ENCODE results near the gene PNKD.

DNA sequence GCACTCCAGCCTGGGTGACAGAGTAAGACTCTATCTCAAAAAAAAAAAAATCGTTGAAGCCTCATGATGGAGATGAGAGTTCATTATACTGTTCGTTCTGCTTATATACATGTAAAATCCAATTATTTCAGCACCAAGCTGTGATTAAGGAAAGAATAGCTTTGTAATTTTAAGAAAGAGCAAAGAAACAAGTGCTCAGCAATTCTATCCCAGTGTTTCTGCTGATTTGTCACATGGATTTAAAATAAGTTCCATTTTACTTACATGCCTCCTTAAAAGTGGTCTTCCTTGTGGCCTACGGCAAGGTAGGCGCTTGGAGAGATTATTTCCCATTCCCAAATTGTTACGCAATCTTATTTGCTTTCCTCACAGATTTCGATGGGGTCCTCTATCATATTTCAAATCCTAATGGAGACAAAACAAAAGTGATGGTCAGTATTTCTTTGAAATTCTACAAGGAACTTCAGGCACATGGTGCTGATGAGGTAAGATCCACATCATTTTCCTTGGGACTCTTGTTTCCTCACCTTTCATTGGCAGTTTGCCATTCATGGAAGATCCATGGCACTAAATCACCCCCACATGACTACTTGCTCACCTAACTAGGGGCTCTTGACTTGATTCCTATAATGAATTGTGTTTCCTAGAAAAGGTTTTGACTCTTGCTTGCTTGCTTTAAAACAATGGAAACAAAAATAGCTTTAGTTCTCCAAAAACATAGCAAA, 41.8 kb upstream of the PNKD start:
- TF ChIP-seq, protein P1, sequence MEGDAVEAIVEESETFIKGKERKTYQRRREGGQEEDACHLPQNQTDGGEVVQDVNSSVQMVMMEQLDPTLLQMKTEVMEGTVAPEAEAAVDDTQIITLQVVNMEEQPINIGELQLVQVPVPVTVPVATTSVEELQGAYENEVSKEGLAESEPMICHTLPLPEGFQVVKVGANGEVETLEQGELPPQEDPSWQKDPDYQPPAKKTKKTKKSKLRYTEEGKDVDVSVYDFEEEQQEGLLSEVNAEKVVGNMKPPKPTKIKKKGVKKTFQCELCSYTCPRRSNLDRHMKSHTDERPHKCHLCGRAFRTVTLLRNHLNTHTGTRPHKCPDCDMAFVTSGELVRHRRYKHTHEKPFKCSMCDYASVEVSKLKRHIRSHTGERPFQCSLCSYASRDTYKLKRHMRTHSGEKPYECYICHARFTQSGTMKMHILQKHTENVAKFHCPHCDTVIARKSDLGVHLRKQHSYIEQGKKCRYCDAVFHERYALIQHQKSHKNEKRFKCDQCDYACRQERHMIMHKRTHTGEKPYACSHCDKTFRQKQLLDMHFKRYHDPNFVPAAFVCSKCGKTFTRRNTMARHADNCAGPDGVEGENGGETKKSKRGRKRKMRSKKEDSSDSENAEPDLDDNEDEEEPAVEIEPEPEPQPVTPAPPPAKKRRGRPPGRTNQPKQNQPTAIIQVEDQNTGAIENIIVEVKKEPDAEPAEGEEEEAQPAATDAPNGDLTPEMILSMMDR (IDR thresholded peaks at IDR 0.05; ENCODE audit: insufficient read depth, low read length, poor library complexity, severe bottlenecking) = no peak
- no peak for TF ChIP-seq EZH2phosphoT487 (conservative IDR thresholded peaks at IDR 0.05; ENCODE audit: low read length)

Data from SU-DHL-6 (cell line).